GM18526 (cell line): ENCODE data around the gene POLE.

Source experiments
- POLR2A ChIP-seq: IDR thresholded peaks from 3 replicates; pipeline ENCODE4 v1.6.1; 2011; ENCODE audit not compliant: insufficient read length; ENCODE audit errors: extremely low read depth

The POLE gene

GRCh38 chr12:132583736-132584135 is 103.4 kb downstream of the POLE start:
- TF ChIP-seq POLR2A = no peak

GRCh38 chr12:132583411-132583710 is 103.8 kb downstream of the POLE start:
- no peak for TF ChIP-seq POLR2A

- no peak for TF ChIP-seq POLR2A
Observed at GRCh38 chr12:132582582-132583410, 104.3 kb downstream of the POLE start.

GRCh38 chr12:132582058-132582420 is 105.1 kb downstream of the POLE start:
- TF ChIP-seq POLR2A = no peak

- TF ChIP-seq POLR2A = no peak
Observed at GRCh38 chr12:132581348-132582057, 105.6 kb downstream of the POLE start.

GRCh38 chr12:132580701-132581292 is 106.3 kb downstream of the POLE start:
- TF ChIP-seq POLR2A = no peak

- TF ChIP-seq POLR2A = no peak
Observed at GRCh38 chr12:132579744-132580143, 107.4 kb downstream of the POLE start.

GRCh38 chr12:132578826-132579225 is 108.3 kb downstream of the POLE start:
- TF ChIP-seq POLR2A = no peak

GRCh38 chr12:132578118-132578517 is 109.0 kb downstream of the POLE start:
- TF ChIP-seq POLR2A = no peak

GRCh38 chr12:132577191-132577920 is 109.8 kb downstream of the POLE start:
- no peak for TF ChIP-seq POLR2A

- no peak for TF ChIP-seq POLR2A
Observed at GRCh38 chr12:132576701-132577100, 110.4 kb downstream of the POLE start.

GRCh38 chr12:132575661-132576060 is 111.5 kb downstream of the POLE start:
- TF ChIP-seq POLR2A = no peak

GRCh38 chr12:132574271-132574996 is 112.7 kb downstream of the POLE start:
- TF ChIP-seq POLR2A = no peak
